ENCODE data around the gene SHPK. TPM values are rescaled to one million over a fixed set of nuclear protein-coding genes. Genes with fewer than 3 reads are reported as not detected.
A peak's percentile ranks its signal among the peaks of the same experiment; 100 is the strongest.

Gene SHPK
- total RNA-seq, 1 donor from 2014 or later = 14.5 TPM

DNA sequence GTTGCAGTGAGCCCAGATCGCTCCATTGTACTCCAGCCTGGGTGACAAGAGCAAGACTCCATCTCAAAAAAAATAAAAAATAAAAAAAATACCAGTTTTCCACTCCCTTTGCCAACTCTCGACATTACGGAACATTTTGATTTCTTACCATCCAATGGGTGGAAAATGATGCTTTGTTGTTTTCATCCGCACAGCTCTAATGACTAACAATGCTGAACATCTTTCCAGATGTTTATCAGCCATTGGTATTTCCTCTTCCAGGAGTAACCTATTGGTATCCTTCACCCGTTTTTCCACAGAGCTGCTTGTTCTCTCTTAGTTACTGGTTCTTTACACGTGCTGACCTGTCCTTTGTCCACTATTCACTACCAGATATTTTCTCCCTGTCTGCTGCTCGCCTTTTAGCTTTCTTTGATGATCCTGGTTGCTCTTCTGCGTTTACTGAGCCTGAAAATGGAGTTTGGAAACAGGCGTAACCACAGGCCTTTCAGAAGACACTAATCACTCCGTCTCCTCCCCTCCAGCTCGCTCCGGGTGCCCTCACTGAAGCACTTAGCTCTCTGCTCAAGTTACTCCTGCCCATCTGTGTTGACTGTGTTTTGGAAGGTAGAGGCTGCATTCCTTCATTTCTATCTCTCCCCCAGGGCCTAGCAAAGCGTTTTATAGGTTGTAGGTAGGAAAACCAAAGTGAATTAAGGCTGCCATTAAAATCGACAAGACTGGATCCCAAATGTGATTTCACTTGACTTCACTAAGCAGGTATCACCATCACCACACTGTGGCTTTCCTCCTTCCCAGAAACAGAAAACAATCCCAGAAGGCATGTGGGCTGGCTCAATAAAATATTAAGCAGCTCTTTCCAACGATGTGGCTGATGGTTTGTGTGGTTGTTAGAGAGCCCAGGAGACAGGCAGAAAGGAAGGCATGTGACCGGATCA, 8.9 kb downstream of the SHPK start:
- no peak for DNase-seq (ENCODE audit: low spot score)

DNA sequence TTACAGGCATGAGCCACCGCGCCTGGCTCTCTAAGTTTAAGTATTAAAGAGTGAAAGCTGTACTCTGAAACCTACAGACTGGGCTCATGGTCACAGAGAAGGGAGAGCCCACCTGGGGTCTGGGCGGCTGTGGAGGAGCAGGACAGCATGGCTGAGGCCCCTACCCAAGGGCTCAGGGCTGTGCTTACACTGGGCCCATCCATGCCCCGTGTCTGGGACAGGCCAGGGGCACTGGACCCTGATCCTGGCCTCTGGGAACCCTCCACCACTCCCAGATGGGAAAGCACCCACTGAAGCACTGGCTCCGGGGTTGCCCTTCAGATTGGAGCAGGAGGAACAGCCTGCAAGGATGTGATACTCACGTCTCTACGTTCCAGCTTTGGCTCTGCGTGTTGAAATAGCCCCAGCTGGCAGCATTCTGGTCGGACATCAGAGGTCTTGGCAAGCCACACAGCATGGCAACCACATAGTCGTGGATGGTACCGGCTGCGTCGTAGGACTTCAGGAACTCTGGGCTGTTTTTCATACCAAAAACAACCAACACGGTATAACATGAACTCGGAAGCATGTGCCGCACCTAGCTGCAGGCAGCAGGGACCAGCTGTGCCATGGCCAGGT, 13.0 kb downstream of the SHPK start:
- no peak for DNase-seq (ENCODE audit: low spot score)

DNA sequence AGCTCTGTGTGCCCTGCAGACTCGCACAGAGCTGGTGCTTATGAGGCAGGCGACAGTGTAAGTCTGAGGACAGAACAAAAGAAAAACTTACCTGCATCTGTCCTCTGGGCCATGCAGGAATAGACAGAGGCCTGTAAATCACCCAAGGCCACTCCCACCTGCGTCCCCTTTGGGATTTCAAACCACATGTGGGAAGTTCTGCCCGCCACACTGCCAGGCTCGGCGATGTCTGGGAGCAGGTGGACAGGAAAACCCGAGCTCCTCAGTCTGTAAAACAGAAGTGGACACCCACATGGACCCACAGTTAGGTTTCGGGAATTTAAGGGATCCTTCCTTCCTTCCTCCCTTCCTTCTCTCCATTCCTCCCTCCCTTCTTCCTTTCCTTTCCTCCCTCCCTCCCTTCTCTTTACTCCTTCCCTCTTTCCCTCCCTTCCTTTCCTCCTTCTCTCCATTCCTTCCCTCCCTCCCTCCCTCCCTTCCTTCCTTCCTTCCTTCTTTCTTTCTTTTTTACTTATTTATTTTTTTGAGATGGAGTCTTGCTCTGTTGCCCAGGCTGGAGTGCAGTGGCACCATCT, 14.8 kb downstream of the SHPK start:
- no peak for DNase-seq (ENCODE audit: low spot score)

GRCh38 chr17:3615160-3615870, 20.7 kb downstream of the SHPK start:
- DNase-seq (ENCODE audit: low spot score) = no peak

DNA sequence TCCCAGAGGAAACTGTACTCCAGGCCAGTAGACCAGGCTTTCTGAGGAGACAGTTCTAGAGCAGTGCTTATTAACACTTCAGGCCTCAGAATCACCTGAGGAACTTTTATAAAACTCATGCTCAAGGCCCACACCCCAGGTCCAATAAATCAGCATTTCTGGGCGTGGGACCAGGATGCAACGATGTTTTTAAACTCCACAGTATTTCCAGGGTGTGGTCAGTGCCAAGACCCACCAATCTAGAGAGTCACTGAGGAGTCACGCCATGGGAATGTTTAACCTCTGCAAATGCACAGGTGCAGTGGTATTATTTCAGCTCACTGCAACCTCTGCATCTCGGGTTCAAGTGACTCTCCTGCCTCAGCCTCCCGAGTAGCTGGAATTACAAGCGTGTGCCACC, 22.9 kb downstream of the SHPK start:
- no peak for DNase-seq (ENCODE audit: low spot score)

DNA sequence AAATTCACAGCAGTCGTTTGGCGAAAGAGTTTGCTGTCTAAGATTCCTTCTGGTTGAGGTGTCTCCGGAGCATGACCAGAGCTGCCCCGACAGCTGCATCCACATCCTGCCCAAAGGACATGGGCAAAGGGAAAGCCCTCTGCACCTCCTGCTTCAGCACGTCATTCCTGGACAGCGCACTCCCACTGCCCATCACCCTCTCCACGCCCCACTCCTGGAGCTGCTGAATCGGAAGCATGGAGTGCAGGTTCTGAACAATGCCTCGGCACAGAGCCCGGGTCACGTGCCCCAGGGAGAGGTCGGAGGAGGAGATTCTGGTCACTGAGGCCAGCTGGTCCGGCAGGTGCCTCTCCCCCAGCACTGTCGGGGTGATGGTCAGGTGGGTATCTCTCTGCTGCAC, 25.5 kb downstream of the SHPK start:
- DNase-seq (ENCODE audit: low spot score) = peak; percentile 15

DNA sequence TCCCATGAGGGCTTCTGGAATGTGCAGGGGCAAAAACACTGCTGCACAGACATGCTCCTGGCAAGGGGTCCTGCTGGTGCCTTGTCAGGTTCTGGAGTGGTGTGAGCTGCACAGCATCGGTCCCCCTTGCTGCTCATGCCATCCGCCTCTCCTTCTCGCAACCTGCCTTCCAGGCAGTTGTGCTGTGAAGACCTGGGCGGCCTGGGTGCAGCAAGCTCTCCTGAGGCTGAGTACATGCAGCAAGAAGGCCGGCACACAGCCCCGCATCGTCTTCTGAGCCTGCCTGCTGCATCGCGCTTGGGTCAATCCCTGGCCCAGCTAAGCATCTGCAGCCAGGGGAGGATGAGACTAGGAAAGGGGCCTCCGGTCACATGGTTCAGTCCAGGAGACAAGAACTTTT, 26.4 kb downstream of the SHPK start:
- no peak for DNase-seq (ENCODE audit: low spot score)

- no peak for DNase-seq (ENCODE audit: low spot score)
These were observed 32.2 kb downstream of the SHPK start for GRCh38 chr17:3603870-3604259.

GRCh38 chr17:3603119-3603869, 32.8 kb downstream of the SHPK start:
- no peak for DNase-seq (ENCODE audit: low spot score)

DNA sequence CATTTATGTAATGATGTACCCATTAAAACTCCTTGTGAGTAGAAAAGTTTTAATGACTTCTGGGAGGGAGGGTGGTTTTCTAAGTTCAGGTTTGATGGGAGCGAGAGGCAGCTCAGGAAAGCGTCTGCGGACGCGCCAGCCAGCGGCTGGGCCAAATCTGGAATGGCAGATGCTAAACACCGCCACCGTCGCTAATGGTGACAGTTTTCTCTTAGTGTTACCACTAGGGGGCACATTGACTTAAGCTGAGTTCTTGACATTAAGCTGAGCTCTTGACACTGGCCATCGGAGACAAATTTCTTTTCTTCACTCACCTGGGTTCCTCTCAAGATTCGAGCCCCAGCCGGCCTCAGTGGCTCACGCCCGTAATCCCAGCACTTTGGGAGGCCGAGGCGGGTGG, 33.6 kb downstream of the SHPK start:
- DNase-seq (ENCODE audit: low spot score) = no peak

DNA sequence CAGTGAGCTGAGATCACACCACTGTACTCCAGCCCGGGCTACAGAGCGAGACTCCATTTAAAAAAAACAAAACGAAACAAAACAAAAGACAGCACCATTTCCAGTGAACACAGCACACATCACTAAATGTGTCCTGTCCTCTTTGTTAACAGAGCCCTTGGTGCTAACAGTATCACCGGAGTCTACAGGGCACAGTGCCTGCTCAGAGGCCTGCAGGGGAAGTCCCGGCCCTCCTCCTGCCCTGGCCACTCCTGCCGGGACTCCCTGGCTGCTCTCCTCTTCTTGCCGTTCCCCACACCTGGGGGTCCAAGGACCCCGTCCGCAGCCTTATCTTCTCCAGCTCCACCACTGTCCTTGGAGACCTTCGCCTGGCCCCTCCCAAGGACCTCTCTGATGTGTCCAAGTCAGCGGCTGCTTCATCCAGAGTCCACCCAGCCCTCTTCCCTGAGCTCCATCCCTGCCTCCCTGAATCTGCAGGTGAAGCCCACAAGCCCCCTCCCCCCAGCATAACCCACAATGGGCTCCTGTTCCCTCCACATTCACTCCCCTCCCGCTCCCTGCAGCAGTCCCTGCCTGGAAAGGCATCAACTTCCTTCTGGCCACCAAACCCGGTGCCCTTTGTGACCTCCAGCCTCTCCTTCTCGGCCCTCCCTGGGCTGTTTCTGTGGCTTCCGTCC, 35.4 kb downstream of the SHPK start:
- DNase-seq (ENCODE audit: low spot score) = no peak

DNA sequence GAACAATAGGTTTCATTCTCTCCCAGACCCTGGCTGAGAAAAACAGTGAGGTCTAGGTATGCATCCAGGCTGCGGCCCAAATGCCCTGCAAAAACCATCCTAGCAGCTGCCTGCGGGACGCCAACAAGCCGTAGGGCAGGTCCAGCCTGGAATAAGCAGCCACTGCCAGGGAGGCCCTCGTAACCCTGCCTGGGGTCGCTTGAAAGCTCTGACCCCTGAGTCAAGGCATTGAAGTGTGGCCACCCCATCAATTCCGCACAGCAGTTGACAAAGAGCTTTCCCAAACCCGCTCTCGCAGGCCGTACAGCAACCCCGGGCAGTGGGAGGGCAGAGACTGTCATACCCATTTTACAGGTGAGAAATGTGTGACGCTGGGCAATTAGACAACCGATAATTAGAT, 38.0 kb downstream of the SHPK start:
- no peak for DNase-seq (ENCODE audit: low spot score)

DNA sequence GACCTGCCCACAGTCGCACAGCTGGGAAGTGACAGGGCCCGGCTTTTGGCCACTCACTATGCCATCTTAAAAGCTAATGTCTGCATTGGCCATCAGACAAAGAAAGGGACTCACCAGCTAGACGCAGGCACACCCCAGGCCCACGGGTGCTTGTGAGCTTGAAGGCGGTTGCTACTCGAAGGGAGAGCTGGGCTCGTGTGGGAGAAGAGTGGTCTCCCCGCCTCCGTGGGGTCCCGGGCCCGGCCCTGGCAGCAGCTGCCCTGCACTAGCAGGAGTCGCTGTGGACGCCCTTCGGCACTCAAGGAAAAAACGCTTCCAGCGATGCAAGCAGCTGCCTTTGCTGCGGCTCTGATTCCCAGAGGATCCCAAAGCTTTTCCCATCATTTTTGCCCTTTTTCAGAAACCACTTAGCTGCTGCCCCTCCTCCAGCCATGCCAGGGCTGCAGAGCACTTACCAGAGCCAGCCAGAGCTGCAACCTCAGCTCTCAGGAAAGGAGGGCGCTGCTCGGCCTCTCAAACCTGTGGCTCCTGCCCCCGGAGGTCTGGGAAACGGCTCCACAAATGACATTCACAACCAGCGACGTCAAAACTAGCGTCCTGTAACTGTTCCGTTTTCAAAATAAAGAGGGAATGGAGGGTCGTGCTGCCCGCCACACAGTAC, 39.1 kb downstream of the SHPK start:
- DNase-seq (ENCODE audit: low spot score) = no peak

- no peak for DNase-seq (ENCODE audit: low spot score)
These were observed 41.1 kb downstream of the SHPK start for GRCh38 chr17:3594976-3595375.

DNA sequence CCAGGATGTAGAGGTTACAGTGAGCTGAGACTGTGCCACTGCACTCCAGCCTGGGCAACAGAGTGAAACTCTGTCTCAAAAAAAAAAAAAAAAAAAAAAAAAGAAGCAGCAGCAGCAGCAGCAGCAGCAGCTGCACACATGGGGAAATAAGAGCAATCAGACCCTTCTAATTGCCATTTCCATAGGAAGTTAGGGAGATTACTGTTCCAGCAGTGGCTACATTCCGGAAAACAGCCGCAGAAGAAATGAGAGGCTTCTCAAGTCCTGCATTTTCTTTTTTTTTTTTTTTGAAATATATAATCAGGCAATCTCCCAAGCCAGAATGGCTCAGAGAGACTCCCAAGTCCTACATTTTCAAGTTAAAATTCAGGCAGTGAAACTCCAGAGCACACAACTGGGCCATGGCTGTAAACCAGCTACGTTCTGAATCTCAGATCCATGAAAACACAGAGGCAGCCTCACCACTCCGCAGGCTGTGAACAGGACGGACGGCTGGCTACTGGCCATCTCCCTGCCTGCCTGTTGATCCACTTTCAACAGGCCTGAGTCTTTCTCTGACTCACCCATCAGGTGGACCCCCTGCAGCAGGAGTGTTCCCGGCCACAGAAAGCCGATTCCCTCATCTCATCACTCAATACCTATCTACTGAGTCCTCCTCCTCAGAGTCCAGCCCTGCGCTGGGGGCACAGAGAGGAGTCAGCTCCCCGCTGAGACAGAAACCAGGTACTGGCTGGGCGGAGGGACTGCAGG, 41.8 kb downstream of the SHPK start:
- DNase-seq (ENCODE audit: low spot score) = no peak

GRCh38 chr17:3593384-3593783, 42.7 kb downstream of the SHPK start:
- no peak for DNase-seq (ENCODE audit: low spot score)

DNA sequence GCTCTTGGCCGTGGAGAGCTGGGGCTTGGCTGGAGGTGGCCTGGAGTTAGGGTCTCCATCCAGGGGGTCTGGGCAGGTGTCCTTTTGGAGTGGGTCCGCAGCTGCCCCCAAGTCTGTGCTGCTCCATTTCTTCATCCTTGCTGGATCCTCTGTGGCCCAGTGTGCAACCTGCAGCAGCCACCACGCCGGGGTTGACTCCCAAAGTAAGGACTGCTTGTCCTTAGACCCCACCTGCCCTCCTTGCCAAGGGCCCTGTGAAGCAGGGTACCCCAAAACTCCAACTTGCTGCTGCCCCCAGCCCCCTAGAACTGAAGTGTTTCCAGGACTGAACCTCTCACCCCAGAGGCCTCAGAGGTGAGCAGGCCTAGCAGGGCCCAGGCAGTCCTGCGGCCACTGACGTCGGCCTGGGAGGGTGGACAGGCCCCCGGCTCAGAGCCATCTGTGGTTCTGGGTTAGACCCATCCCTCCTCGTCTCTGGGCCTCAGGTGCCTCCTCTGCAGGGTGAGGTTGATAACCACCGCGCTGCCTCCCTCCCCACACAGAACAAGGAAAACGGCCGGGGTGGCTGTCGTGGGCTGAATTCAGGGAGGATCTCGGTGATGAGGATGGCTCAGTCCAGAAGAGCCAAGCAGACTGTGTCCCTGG, 43.7 kb downstream of the SHPK start:
- DNase-seq (ENCODE audit: low spot score) = no peak

DNA sequence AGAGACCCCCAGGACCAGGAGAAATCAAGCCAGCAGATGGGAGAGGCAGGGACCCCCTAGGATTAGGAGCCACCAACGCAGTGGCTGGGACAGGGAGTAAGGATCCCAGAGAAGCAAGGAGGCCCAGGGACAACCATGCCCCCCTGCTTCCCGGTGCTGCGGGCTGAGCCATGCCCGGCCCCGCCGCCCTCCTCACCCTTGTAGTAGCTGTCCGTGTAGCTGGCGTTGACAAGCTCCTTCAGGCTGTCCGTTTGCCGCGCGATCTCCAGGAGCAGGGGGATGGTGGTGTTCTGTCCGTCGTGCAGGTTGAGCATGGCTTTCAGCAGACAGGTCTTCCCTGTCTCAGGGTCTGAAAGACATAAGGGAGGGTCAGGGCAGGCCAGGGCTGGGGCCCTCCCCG, 45.3 kb downstream of the SHPK start:
- no peak for DNase-seq (ENCODE audit: low spot score)

GRCh38 chr17:3590231-3590630, 45.8 kb downstream of the SHPK start:
- no peak for DNase-seq (ENCODE audit: low spot score)

Data from mucosa of gallbladder (tissue), 1 donor.